CD14-positive monocyte (primary cell): Measurements from ENCODE around the gene DOP1B. TPM values are rescaled to one million over a fixed set of nuclear protein-coding genes. Genes with fewer than 3 reads are reported as not detected.

ENCODE experiments used
- DNase-seq, 3 donors: peaks; one replicate each; pipeline ENCODE4 v3.0.0-alpha.2; 2011 to 2022
- H2AFZ ChIP-seq: 2 replicates; pipeline ENCODE4 v1.6.0; 2012; ENCODE audit warnings: mild to moderate bottlenecking, low read depth, low read length, inconsistent platforms; ENCODE audit not compliant: insufficient read depth, poor library complexity, severe bottlenecking
- H3K27ac ChIP-seq, 2 donors: 1 replicate in 1 of 2; 2 replicates in 1 of 2; pipeline ENCODE4 v1.5.1; 2012 to 2013; ENCODE audit warnings: low read length in 2 of 2, control low read depth in 1 of 2, inconsistent platforms in 1 of 2, low read depth in 1 of 2, mild to moderate bottlenecking in 1 of 2
- H3K27me3 ChIP-seq, 2 donors: one replicate each; pipeline versions ENCODE4 v1.6.0 to v1.6.1; 2011 to 2013; ENCODE audit warnings: low read length in 2 of 2; ENCODE audit not compliant: control insufficient read depth in 2 of 2, insufficient read depth in 2 of 2
- H3K36me3 ChIP-seq, 2 donors: replicated peaks in 1 of 2; 1 replicate in 1 of 2; 2 replicates in 1 of 2; pipeline versions ENCODE4 v1.5.1 to v1.6.1; 2012 to 2013; ENCODE audit warnings: low read length in 2 of 2, control low read depth in 1 of 2, inconsistent platforms in 1 of 2, mild to moderate bottlenecking in 1 of 2; ENCODE audit not compliant: insufficient read depth in 2 of 2, control insufficient read depth in 1 of 2
- H3K4me1 ChIP-seq, 2 donors: 1 replicate in 1 of 2; 2 replicates in 1 of 2; pipeline versions ENCODE4 v1.5.1 to v1.6.1; 2012 to 2013; ENCODE audit warnings: low read length in 2 of 2, control low read depth in 1 of 2, inconsistent platforms in 1 of 2, mild to moderate bottlenecking in 1 of 2, moderate library complexity in 1 of 2; ENCODE audit not compliant: insufficient read depth in 2 of 2, control insufficient read depth in 1 of 2
- H3K4me2 ChIP-seq: replicated peaks from 2 replicates; pipeline ENCODE3; 2012; ENCODE audit warnings: low read length, moderate library complexity, mild to moderate bottlenecking; ENCODE audit not compliant: poor library complexity, severe bottlenecking; ENCODE audit errors: extremely low read depth
- H3K4me3 ChIP-seq, 3 experiments: fragments of 200-600 bp in 1 of 3; sonication (generic) in 1 of 3; replicated peaks in 1 of 3; 1 replicate in 2 of 3; 2 replicates in 1 of 3; pipeline ENCODE4 v1.5.1; 2011 to 2013; ENCODE audit warnings: low read length in 3 of 3, mild to moderate bottlenecking in 3 of 3, control low read depth in 2 of 3, low read depth in 2 of 3, inconsistent platforms in 1 of 3, moderate library complexity in 1 of 3
- H3K79me2 ChIP-seq: 2 replicates; pipeline ENCODE4 v1.6.0; 2012; ENCODE audit warnings: mild to moderate bottlenecking, control low read depth, inconsistent platforms, low read length, moderate library complexity; ENCODE audit not compliant: insufficient read depth
- H3K9ac ChIP-seq: 2 replicates; pipeline ENCODE4 v1.6.0; 2017; ENCODE audit warnings: low read length, mild to moderate bottlenecking; ENCODE audit not compliant: insufficient read depth, poor library complexity, severe bottlenecking
- H3K9me3 ChIP-seq, 2 donors: replicated peaks in 1 of 2; 1 replicate in 1 of 2; 2 replicates in 1 of 2; pipeline versions ENCODE4 v1.5.1 to v1.6.1; 2012 to 2013; ENCODE audit warnings: low read length in 2 of 2, control low read depth in 1 of 2; ENCODE audit not compliant: control insufficient read depth in 1 of 2, insufficient read depth in 1 of 2
- H4K20me1 ChIP-seq: 2 replicates; pipeline ENCODE4 v1.6.0; 2012; ENCODE audit warnings: mild to moderate bottlenecking, low read length, control low read depth, moderate library complexity; ENCODE audit not compliant: insufficient read depth
- H3K27ac Mint-ChIP-seq, 7 donors: one replicate each; pipeline ENCODE4 v1.8.0; 2020; ENCODE audit warnings: mild to moderate bottlenecking in 7 of 7, mixed read lengths in 7 of 7, moderate library complexity in 6 of 7, inconsistent platforms in 2 of 7
- H3K27me3 Mint-ChIP-seq, 3 donors: one replicate each; pipeline ENCODE4 v1.8.0; 2021 to 2022; ENCODE audit warnings: low read depth in 3 of 3, mild to moderate bottlenecking in 3 of 3, mixed read lengths in 3 of 3, moderate library complexity in 3 of 3, inconsistent platforms in 1 of 3
- H3K36me3 Mint-ChIP-seq, 2 donors: one replicate each; pipeline ENCODE4 v1.8.0; 2020; ENCODE audit warnings: mixed read lengths in 2 of 2, inconsistent platforms in 1 of 2, mild to moderate bottlenecking in 1 of 2
- H3K4me1 Mint-ChIP-seq: one replicate; pipeline ENCODE4 v1.8.0; 2020; ENCODE audit warnings: mild to moderate bottlenecking, mixed read lengths
- H3K4me3 Mint-ChIP-seq, 2 donors: one replicate each; pipeline ENCODE4 v1.8.0; 2020; ENCODE audit warnings: mild to moderate bottlenecking in 2 of 2, mixed read lengths in 2 of 2, moderate library complexity in 1 of 2
- H3K9me3 Mint-ChIP-seq, 7 donors: one replicate each; pipeline ENCODE4 v1.8.0; 2020 to 2022; ENCODE audit warnings: mixed read lengths in 7 of 7, mild to moderate bottlenecking in 6 of 7, moderate library complexity in 6 of 7, inconsistent platforms in 2 of 7
- WGBS: methylation state at CpG from one replicate; pipeline ENCODE4 v1.1.5; 2013; ENCODE audit warnings: missing lambda C conversion rate; ENCODE audit not compliant: insufficient coverage; 5-methylcytosine and 5-hydroxymethylcytosine counted together
- intact Hi-C, 2 donors: fragments of 100-400 bp; cut with micrococcal nuclease; formaldehyde crosslinking; loops; one replicate each; pipeline versions ENCODE4 v1.15.0 to v1.15.1; 2023
- polyA plus RNA-seq, 3 donors: library from polyadenylated mRNA; depleted of rRNA in 1 of 3; unstranded in 2 of 3; stranded (reverse) in 1 of 3; fragments of 300-500 nt in 2 of 3; fragments of >200 nt in 1 of 3; fragmentation: Illumina TruSeq in 2 of 3; gene quantifications; 1 replicate in 2 of 3; 2 replicates in 1 of 3; pipeline ENCODE4 v1.2.3, GENCODE V29; 2012 to 2021
- TF ChIP-seq, protein P1 (sequence below): fragments of 200-600 bp; IDR thresholded peaks from one replicate; pipeline ENCODE4 v1.8.0; 2022; ENCODE audit warnings: antibody characterized with exemption, mild to moderate bottlenecking

The DOP1B gene
- polyA plus RNA-seq, 3 donors, result 6.0 to 14.4 (median 11.0) TPM

DNA sequence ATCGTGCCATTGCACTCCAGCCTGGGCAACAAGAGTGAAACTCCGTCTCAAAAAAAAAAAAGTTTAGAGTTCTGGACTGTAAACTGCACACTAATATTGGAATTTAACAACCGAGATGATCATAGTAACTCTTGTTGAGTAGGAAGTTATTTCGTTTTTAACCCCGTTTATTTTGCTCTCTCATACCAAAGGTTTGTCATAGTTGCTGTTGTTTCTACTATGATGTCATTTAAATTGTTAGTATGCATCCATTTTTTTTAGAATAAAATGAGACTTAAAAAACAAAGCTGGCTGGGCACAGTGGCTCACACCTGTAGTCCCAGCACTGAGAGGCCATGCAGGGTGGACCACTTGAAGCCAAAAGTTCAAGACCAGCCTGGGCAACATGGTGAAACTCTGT is 49.3 kb downstream of the DOP1B start:
- Mint-ChIP-seq H3K4me1 (peaks cover 3% of the 10 kb centered on the region), H3K4me3 (no peak overlapping the region), H3K9me3 (no peaks in the 10 kb centered on the region), H3K36me3 (peaks cover 56 to 85% of the 10 kb centered on the region in 2 donors), H3K27ac (peak overlapping the region in 1 of 7 donors; percentile 55), H3K27me3 (peaks cover 0 to 2% (median 0%) of the 10 kb centered on the region in 3 donors)
- no peak overlapping the region for H3K27ac ChIP-seq
- H3K79me2 ChIP-seq, result no peaks in the 10 kb centered on the region
- no peaks in the 10 kb centered on the region for H3K4me1 ChIP-seq
- H4K20me1 ChIP-seq, result no peaks in the 10 kb centered on the region
- H2AFZ ChIP-seq, result no peak overlapping the region
- no peak for DNase-seq
- H3K9ac ChIP-seq, result no peak overlapping the region
- H3K4me3 ChIP-seq, result no peak overlapping the region
- H3K4me2 ChIP-seq, result no peak overlapping the region
- WGBS, result 100% methylated on average over 2 of the region's 5 CpGs
- TF ChIP-seq, protein P1, sequence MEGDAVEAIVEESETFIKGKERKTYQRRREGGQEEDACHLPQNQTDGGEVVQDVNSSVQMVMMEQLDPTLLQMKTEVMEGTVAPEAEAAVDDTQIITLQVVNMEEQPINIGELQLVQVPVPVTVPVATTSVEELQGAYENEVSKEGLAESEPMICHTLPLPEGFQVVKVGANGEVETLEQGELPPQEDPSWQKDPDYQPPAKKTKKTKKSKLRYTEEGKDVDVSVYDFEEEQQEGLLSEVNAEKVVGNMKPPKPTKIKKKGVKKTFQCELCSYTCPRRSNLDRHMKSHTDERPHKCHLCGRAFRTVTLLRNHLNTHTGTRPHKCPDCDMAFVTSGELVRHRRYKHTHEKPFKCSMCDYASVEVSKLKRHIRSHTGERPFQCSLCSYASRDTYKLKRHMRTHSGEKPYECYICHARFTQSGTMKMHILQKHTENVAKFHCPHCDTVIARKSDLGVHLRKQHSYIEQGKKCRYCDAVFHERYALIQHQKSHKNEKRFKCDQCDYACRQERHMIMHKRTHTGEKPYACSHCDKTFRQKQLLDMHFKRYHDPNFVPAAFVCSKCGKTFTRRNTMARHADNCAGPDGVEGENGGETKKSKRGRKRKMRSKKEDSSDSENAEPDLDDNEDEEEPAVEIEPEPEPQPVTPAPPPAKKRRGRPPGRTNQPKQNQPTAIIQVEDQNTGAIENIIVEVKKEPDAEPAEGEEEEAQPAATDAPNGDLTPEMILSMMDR, result no peak
- peaks cover 43 to 70% of the 10 kb centered on the region in 2 donors for H3K36me3 ChIP-seq
- no peaks in the 10 kb centered on the region for H3K9me3 ChIP-seq
- no peaks in the 10 kb centered on the region for H3K27me3 ChIP-seq
- intact Hi-C loops, result loop anchor here in 1 of 2 donors (5.0 kb wide), 1 partner anchor 64 kb away; no protein-coding TSS in a partner anchor

Other genes with a start within 250 kb of the DOP1B start
- 10 to 100 TPM in 1 of 3 donors, 1 to 10 TPM in 2; 4.1 to 10.8 (median 4.3) TPM for gene SETD4, start 96.3 kb upstream of the DOP1B start, polyA plus RNA-seq
- gene CBR1, start 86.8 kb upstream of the DOP1B start, polyA plus RNA-seq, result 100 to 1,000 TPM in 2 of 3 donors, 10 to 100 TPM in 1; 36.9 to 114 (median 100) TPM
- under 1 TPM in 2 of 3 donors, not detected in 1; 0.32 to 0.40 TPM for gene CBR3, start 21.7 kb upstream of the DOP1B start, polyA plus RNA-seq
- 10 to 100 TPM; 16.3 to 27.6 (median 25.5) TPM for gene MORC3, start 163.4 kb downstream of the DOP1B start, polyA plus RNA-seq
- gene CHAF1B, start 228.6 kb downstream of the DOP1B start, polyA plus RNA-seq, result under 1 TPM in 1 of 3 donors, not detected in 2; 0.24 TPM